ENCODE measurements around the gene ZNF43.

- TF ChIP-seq SIN3A (IDR thresholded peaks at IDR 0.05; ENCODE audit: low read depth) (no peak), EZH2phosphoT487 (IDR thresholded peaks at IDR 0.05; ENCODE audit: borderline replicate concordance) (no peak), POLR2A (IDR thresholded peaks at IDR 0.05; ENCODE audit: borderline replicate concordance, extremely low read depth, insufficient read depth, insufficient read length) (no peak), EGR1 (IDR thresholded peaks at IDR 0.05; ENCODE audit: low read depth) (no peak), POLR2AphosphoS5 (IDR thresholded peaks at IDR 0.05; ENCODE audit: low read depth, low read length) (no peak), EZH2 (IDR thresholded peaks at IDR 0.05) (no peak), ELF1 (IDR thresholded peaks at IDR 0.05; ENCODE audit: borderline replicate concordance, low read depth) (no peak), REST (IDR thresholded peaks at IDR 0.05; ENCODE audit: low read depth) (no peak), SRF (IDR thresholded peaks at IDR 0.05; ENCODE audit: low read depth) (no peak), RAD21 (IDR thresholded peaks at IDR 0.05; ENCODE audit: low read depth) (no peak)
- TF ChIP-seq, protein P1, sequence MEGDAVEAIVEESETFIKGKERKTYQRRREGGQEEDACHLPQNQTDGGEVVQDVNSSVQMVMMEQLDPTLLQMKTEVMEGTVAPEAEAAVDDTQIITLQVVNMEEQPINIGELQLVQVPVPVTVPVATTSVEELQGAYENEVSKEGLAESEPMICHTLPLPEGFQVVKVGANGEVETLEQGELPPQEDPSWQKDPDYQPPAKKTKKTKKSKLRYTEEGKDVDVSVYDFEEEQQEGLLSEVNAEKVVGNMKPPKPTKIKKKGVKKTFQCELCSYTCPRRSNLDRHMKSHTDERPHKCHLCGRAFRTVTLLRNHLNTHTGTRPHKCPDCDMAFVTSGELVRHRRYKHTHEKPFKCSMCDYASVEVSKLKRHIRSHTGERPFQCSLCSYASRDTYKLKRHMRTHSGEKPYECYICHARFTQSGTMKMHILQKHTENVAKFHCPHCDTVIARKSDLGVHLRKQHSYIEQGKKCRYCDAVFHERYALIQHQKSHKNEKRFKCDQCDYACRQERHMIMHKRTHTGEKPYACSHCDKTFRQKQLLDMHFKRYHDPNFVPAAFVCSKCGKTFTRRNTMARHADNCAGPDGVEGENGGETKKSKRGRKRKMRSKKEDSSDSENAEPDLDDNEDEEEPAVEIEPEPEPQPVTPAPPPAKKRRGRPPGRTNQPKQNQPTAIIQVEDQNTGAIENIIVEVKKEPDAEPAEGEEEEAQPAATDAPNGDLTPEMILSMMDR (IDR thresholded peaks at IDR 0.05 in 2 of 3, conservative IDR thresholded peaks at IDR 0.05 in 1 of 3; ENCODE audit: borderline replicate concordance in 1 of 3, insufficient read depth in 1 of 3, low read depth in 2 of 3, low read length in 2 of 3), result no peak
- TF ChIP-seq, protein P2, sequence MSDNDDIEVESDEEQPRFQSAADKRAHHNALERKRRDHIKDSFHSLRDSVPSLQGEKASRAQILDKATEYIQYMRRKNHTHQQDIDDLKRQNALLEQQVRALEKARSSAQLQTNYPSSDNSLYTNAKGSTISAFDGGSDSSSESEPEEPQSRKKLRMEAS (IDR thresholded peaks at IDR 0.05), result no peak
- TF ChIP-seq, protein P3, sequence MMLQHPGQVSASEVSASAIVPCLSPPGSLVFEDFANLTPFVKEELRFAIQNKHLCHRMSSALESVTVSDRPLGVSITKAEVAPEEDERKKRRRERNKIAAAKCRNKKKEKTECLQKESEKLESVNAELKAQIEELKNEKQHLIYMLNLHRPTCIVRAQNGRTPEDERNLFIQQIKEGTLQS (IDR thresholded peaks at IDR 0.05), result no peak
Measured at GRCh38 chr19:21878646-21879045, 42.7 kb upstream of the ZNF43 start.

Data from HCT116 (cell line).